Hepatocyte (in vitro differentiated cells): ENCODE measurements around the gene SH3PXD2A. TPM values are rescaled to one million over a fixed set of nuclear protein-coding genes. Genes with fewer than 3 reads are reported as not detected.

Experiments used
- DNase-seq: peaks from one replicate; pipeline ENCODE4 v3.0.0-alpha.2; 2016; ENCODE audit warnings: low spot score
- H2AFZ ChIP-seq: fragments of 200-600 bp; sonication (generic); 2 replicates; pipeline ENCODE4 v1.6.0; 2016; ENCODE audit warnings: antibody characterized with exemption, mild to moderate bottlenecking
- H3K27ac ChIP-seq: fragments of 200-600 bp; sonication (generic); 2 replicates; pipeline ENCODE4 v1.5.1; 2016; ENCODE audit warnings: mild to moderate bottlenecking
- H3K27me3 ChIP-seq: fragments of 200-600 bp; sonication (generic); 2 replicates; pipeline ENCODE4 v1.6.1; 2016
- H3K36me3 ChIP-seq: fragments of 200-600 bp; sonication (generic); replicated peaks from 2 replicates; pipeline ENCODE4 v1.5.1; 2016; ENCODE audit warnings: low read depth; ENCODE audit not compliant: insufficient read depth
- H3K4me1 ChIP-seq: fragments of 200-600 bp; sonication (generic); 2 replicates; pipeline ENCODE4 v1.5.1; 2016; ENCODE audit warnings: mild to moderate bottlenecking, moderate library complexity; ENCODE audit not compliant: insufficient read depth
- H3K4me2 ChIP-seq: fragments of 200-600 bp; sonication (generic); 2 replicates; pipeline ENCODE4 v1.6.0; 2016
- H3K4me3 ChIP-seq: fragments of 200-600 bp; sonication (generic); 2 replicates; pipeline ENCODE4 v1.5.1; 2016; ENCODE audit warnings: mild to moderate bottlenecking
- H3K79me2 ChIP-seq: fragments of 200-600 bp; sonication (generic); 2 replicates; pipeline ENCODE4 v1.6.0; 2017; ENCODE audit warnings: mild to moderate bottlenecking
- H3K9me2 ChIP-seq: fragments of 200-600 bp; sonication (generic); replicated peaks from 2 replicates; pipeline ENCODE4 v1.6.0; 2017; ENCODE audit warnings: mild to moderate bottlenecking; ENCODE audit not compliant: insufficient read depth
- H3K9me3 ChIP-seq: fragments of 200-600 bp; sonication (generic); 2 replicates; pipeline ENCODE4 v1.5.1; 2016; ENCODE audit warnings: low read depth, mild to moderate bottlenecking
- H4K20me1 ChIP-seq: fragments of 200-600 bp; sonication (generic); 2 replicates; pipeline ENCODE4 v1.6.0; 2016; ENCODE audit warnings: mild to moderate bottlenecking; ENCODE audit not compliant: insufficient read depth, poor library complexity, severe bottlenecking
- EZH2 ChIP-seq: fragments of 200-600 bp; sonication (generic); IDR thresholded peaks from 2 replicates; pipeline ENCODE4 v1.6.1; 2016; ENCODE audit warnings: antibody characterized with exemption, mild to moderate bottlenecking, borderline replicate concordance
- EZH2phosphoT487 ChIP-seq: fragments of 200-600 bp; sonication (generic); IDR thresholded peaks from one replicate; pipeline ENCODE4 v1.6.1; 2018; ENCODE audit warnings: antibody characterized with exemption, mild to moderate bottlenecking, low read depth, moderate library complexity; ENCODE audit not compliant: unreplicated experiment, severe bottlenecking
- WGBS: methylation state at CpG from one replicate; pipeline ENCODE4 v1.1.6; 2016; ENCODE audit warnings: low lambda C conversion rate; ENCODE audit errors: missing lambda C conversion rate; 5-methylcytosine and 5-hydroxymethylcytosine counted together
- polyA plus RNA-seq: library from polyadenylated mRNA; unstranded; fragments of >200 nt; fragmentation: Nextera tagmentation; extraction: Ambion mirVana; gene quantifications from 2 replicates; pipeline ENCODE4 v1.2.1, GENCODE V29; 2016
- total RNA-seq: library from RNA; depleted of rRNA; stranded (reverse); fragments of >200 nt; gene quantifications from 2 replicates; pipeline ENCODE4 v1.2.3, GENCODE V29; 2014
- TF ChIP-seq, protein P1 (sequence below): fragments of 200-600 bp; sonication (generic); IDR thresholded peaks from 2 replicates; pipeline ENCODE4 v1.5.1; 2016; ENCODE audit warnings: antibody characterized with exemption, mild to moderate bottlenecking; ENCODE audit not compliant: poor library complexity

SH3PXD2A gene
- total and polyA plus RNA-seq, 2 experiments from 2014 or later, result 8.4 to 13.6 TPM

DNA sequence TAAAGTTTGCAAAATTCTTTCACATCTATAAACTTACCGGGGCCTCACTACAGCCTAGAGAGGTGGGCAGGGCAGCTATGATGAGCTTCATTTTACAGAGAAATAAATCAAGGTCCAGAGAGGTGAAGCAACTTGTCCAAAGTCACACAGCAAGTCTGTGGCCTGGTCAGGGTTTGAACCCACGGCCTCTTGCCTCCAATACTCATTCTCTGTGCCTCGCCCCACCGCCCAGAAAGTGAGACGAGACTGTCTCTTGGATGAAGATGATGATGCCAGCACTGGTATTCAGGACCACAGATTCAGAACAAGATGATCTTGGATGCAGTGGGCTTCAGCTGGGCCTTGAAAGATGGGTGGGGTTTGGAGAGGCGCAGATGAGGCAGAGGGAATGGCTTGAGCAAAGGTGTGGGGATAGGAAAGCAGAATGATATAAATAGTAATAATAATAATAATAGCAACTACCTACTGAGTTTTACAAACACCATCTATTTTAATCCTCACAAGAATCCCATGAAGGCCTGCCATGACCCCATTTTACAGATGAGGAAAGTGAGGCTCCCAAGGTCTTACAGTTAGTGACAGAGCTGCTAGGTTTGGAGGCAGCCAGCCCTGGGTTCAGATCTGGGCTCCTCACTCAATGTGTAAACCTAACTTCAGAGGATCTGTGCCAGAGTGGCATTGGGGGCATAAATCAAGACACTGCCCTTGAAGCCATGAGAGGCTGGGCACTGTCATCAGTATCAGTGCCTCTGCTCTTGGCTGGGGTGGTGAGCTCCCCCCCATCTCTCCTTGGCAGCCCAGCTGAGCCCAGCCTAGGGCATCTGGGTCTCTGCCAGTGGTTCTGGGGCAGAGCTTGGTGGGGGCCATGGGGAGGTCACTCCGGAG, 291.9 kb downstream of the SH3PXD2A start:
- Histone ChIP-seq H3K4me1 (peaks cover 6% of the 10 kb centered on the region), H3K36me3 (no peaks in the 10 kb centered on the region), H2AFZ (no peak overlapping the region), H3K9me3 (no peaks in the 10 kb centered on the region), H3K4me3 (no peak overlapping the region), H4K20me1 (no peaks in the 10 kb centered on the region), H3K4me2 (no peak overlapping the region), H3K9me2 (no peaks in the 10 kb centered on the region), H3K27ac (no peak overlapping the region), H3K79me2 (no peaks in the 10 kb centered on the region), H3K27me3 (no peaks in the 10 kb centered on the region)
- no peak for TF ChIP-seq EZH2phosphoT487
- TF ChIP-seq EZH2, result no peak
- TF ChIP-seq, protein P1, sequence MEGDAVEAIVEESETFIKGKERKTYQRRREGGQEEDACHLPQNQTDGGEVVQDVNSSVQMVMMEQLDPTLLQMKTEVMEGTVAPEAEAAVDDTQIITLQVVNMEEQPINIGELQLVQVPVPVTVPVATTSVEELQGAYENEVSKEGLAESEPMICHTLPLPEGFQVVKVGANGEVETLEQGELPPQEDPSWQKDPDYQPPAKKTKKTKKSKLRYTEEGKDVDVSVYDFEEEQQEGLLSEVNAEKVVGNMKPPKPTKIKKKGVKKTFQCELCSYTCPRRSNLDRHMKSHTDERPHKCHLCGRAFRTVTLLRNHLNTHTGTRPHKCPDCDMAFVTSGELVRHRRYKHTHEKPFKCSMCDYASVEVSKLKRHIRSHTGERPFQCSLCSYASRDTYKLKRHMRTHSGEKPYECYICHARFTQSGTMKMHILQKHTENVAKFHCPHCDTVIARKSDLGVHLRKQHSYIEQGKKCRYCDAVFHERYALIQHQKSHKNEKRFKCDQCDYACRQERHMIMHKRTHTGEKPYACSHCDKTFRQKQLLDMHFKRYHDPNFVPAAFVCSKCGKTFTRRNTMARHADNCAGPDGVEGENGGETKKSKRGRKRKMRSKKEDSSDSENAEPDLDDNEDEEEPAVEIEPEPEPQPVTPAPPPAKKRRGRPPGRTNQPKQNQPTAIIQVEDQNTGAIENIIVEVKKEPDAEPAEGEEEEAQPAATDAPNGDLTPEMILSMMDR, result no peak
- DNase-seq, result no peak
- 86% methylated on average over 7 of the region's 7 CpGs for WGBS

DNA sequence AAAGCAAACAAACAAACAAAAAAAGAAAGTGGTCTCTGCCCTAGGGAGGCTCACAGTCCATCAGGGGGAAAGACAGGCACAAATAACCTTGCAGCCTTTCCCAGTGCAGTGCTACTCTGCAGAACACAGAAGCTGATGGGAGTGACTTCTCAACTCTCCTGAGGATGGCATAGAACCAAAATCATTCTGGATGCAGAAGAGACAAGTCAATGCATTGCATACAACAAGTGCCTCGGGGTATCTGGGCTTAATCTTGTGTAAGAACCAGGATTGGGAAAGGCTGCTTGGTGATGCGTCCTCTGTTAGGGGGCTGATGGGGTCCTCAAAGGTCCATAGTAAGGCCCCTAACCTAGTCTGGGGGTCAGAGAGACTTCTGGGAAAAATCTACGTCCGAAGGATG, 293.0 kb downstream of the SH3PXD2A start:
- no peak overlapping the region for H3K27ac ChIP-seq
- H4K20me1 ChIP-seq, result no peaks in the 10 kb centered on the region
- no peak overlapping the region for H2AFZ ChIP-seq
- DNase-seq, result no peak
- 83% methylated on average over 4 of the region's 4 CpGs for WGBS
- no peaks in the 10 kb centered on the region for H3K27me3 ChIP-seq
- H3K4me1 ChIP-seq, result peaks cover 9% of the 10 kb centered on the region
- H3K9me2 ChIP-seq, result no peaks in the 10 kb centered on the region
- H3K79me2 ChIP-seq, result no peaks in the 10 kb centered on the region
- no peaks in the 10 kb centered on the region for H3K36me3 ChIP-seq
- H3K4me2 ChIP-seq, result no peak overlapping the region
- H3K9me3 ChIP-seq, result no peaks in the 10 kb centered on the region
- no peak overlapping the region for H3K4me3 ChIP-seq
- TF ChIP-seq EZH2, result no peak
- TF ChIP-seq, protein P1, result no peak
- no peak for TF ChIP-seq EZH2phosphoT487

DNA sequence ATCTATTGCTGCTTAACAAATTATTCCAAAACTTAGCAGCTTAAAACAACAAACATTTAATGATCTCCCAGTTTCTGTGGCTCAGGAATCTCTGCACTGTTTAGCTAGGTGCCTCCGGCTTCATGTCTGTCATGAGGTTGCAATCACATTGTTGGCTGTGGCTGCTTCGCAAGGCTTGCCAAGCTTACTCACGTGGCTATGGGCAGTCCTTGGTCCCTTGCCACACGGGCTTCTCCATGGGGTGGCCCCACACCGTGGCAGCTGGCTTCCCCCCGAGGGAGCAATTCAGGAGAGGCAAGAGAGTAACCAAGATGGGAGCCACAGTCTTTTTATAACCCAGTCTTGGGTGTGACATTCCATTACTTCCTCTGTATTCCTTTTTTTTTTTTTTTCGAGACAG, 294.5 kb downstream of the SH3PXD2A start:
- Histone ChIP-seq H3K27ac (no peak overlapping the region), H3K4me2 (no peak overlapping the region), H3K9me2 (no peaks in the 10 kb centered on the region), H3K4me1 (peaks cover 9% of the 10 kb centered on the region), H3K4me3 (no peak overlapping the region), H3K9me3 (no peaks in the 10 kb centered on the region), H3K36me3 (no peaks in the 10 kb centered on the region), H2AFZ (no peak overlapping the region), H4K20me1 (no peaks in the 10 kb centered on the region), H3K27me3 (no peaks in the 10 kb centered on the region), H3K79me2 (no peaks in the 10 kb centered on the region)
- TF ChIP-seq EZH2, result no peak
- TF ChIP-seq, protein P1, result no peak
- TF ChIP-seq EZH2phosphoT487, result no peak
- WGBS, result 87% methylated on average over 7 of the region's 7 CpGs
- DNase-seq, result no peak
